ENCODE results near the gene FUT4.

- no peak for TF ChIP-seq CTCF (conservative IDR thresholded peaks at IDR 0.05; ENCODE audit: low read length)
- no peak for TF ChIP-seq EZH2phosphoT487 (IDR thresholded peaks at IDR 0.05; ENCODE audit: borderline replicate concordance, low read depth, low read length)
These were observed 25.4 kb upstream of the FUT4 start for GRCh38 chr11:94518300-94518699.

Measured in OCI-LY7 (cell line).